DMS79 (cell line): ENCODE data around the gene TIGD2.

Experiments used
- DNase-seq: peaks from one replicate; lab custom pipeline; 2025; lab: John Stamatoyannopoulos, UW

The TIGD2 gene

GRCh38 chr4:89110986-89111832 is at the start of gene TIGD2:
Gene TIGD2, plus strand, starts transcription at chr4:89111533. Its CDS starts 1,442 bp downstream, at chr4:89112975.
- DNase-seq, result peak; percentile 62

- no peak for DNase-seq
These were observed 46.5 kb upstream of the TIGD2 start for GRCh38 chr4:89064848-89065247.

- DNase-seq, result no peak
These were observed 43.9 kb upstream of the TIGD2 start for GRCh38 chr4:89067417-89067816.

GRCh38 chr4:89069481-89069880 is 41.9 kb upstream of the TIGD2 start:
- no peak for DNase-seq

GRCh38 chr4:89070041-89070440 is 41.3 kb upstream of the TIGD2 start:
- DNase-seq, result no peak

GRCh38 chr4:89071311-89071710 is 40.0 kb upstream of the TIGD2 start:
- no peak for DNase-seq

- DNase-seq, result no peak
These were observed 38.4 kb upstream of the TIGD2 start for GRCh38 chr4:89072921-89073320.

GRCh38 chr4:89077761-89078160 is 33.6 kb upstream of the TIGD2 start:
- no peak for DNase-seq

GRCh38 chr4:89078300-89078699 is 33.0 kb upstream of the TIGD2 start:
- no peak for DNase-seq

GRCh38 chr4:89099034-89099433 is 12.3 kb upstream of the TIGD2 start:
- DNase-seq, result no peak

- no peak for DNase-seq
These were observed 11.9 kb upstream of the TIGD2 start for GRCh38 chr4:89099471-89099870.

- no peak for DNase-seq
These were observed 10.5 kb upstream of the TIGD2 start for GRCh38 chr4:89100853-89101252.

- DNase-seq, result no peak
These were observed 9.8 kb upstream of the TIGD2 start for GRCh38 chr4:89101256-89102161.

GRCh38 chr4:89105726-89106125 is 5.6 kb upstream of the TIGD2 start:
- no peak for DNase-seq

- no peak for DNase-seq
These were observed 3.2 kb upstream of the TIGD2 start for GRCh38 chr4:89108091-89108490.

GRCh38 chr4:89109841-89110540 is 1.3 kb upstream of the TIGD2 start:
- DNase-seq, result no peak

- peak; percentile 9 for DNase-seq
These were observed 770 bp upstream of the TIGD2 start for GRCh38 chr4:89110541-89110985.

- no peak for DNase-seq
These were observed 665 bp downstream of the TIGD2 start for GRCh38 chr4:89111833-89112563.

- DNase-seq, result no peak
These were observed 2.1 kb downstream of the TIGD2 start for GRCh38 chr4:89113415-89113814.

GRCh38 chr4:89114100-89114499 is 2.8 kb downstream of the TIGD2 start:
- no peak for DNase-seq

- no peak for DNase-seq
These were observed 5.8 kb downstream of the TIGD2 start for GRCh38 chr4:89117115-89117514.

- no peak for DNase-seq
These were observed 7.8 kb downstream of the TIGD2 start for GRCh38 chr4:89119166-89119565.
